ENCODE results near the gene TTC16.

DNA sequence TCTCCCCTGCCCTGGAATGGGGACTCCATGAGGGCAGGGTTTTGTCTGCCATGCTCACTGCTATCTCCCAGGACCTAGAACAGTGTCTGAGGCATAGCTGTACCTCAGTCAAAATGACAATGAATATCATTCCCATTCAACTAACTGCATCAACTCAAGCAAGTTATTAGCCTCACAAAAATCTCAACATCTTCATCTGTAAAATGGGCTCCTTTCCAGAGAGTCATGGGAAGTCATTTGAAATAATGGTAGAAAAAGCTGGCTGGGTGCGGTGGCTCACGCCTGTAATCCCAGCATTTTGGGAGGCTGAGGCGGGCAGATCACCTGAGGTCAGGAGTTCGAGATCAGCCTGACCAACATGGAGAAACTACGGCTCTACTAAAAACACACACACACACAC lies 53.2 kb downstream of the TTC16 start:
- no peak for TF ChIP-seq CTCF (IDR thresholded peaks at IDR 0.05)
- TF ChIP-seq POLR2A (IDR thresholded peaks at IDR 0.05) = no peak
- no peak for TF ChIP-seq POLR2AphosphoS5 (IDR thresholded peaks at IDR 0.05)
- TF ChIP-seq EP300 (IDR thresholded peaks at IDR 0.05) = no peak

Measured in suprapubic skin (tissue), 4 donors.